ENCODE data around the gene FADS6. TPM values are rescaled to one million over a fixed set of nuclear protein-coding genes. Genes with fewer than 3 reads are reported as not detected.

Gene FADS6
- total and polyA plus RNA-seq, 2 of the 13 experiments (the other 11 are each of a cell fraction or from before 2014, with no cell fraction given): 0.11 TPM

DNA sequence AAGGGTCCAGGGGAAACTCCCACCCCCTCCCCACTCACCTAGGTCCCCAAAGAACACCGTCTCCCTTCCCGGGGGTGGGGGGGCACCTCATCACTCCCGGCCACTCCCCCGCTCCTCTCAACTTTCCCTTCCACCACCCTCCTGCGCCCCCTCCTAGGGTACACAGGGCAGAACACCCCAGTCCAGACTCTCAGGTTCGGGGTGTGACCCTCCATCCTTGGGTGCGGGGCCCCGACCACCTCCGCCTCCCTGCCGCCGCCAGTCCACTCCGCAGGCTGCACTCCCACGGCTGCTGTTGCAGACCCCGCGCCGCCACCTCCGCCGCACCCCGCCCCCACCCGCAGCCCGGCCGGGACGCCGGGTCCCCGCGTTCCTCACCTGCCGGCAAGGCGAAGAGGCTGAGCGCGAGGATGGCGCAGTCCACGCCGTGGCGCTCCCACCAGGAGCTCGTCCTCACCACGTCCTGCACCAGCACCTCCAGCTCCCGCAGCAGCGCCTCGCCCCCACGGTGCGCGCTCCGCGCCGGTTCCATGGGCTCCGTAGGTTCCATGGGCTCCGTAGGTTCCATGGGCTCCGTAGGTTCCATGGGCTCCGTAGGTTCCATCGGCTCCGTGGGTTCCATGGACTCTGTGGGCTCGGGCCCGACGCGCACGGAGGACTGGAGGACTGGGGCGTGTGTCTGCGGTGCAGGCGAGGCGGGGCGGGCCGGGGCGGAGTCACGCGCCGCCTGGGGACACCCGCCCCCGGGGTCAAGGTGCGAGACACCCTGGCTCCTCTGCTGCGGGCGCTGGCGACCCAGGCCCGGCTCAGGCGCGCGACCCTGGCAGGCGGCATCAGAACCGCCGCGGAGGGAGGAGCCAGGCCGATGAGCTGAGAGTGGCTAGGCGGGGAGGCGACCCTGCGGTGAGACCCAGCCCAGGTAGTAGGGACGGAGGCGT, at the start of gene FADS6 (continued):
- no peak for TF ChIP-seq NR2F1 (CRISPR knock-in tag; IDR thresholded peaks at IDR 0.05)
- 0 out of 2 replicates have a peak, but pooled peaks have one; percentile 1 for TF ChIP-seq ZNF788 (CRISPR knock-in tag; IDR thresholded peaks at IDR 0.05; ENCODE audit: borderline replicate concordance)
- TF ChIP-seq ZMYM2 (CRISPR knock-in tag; IDR thresholded peaks at IDR 0.05): no peak
- TF ChIP-seq, protein P1, sequence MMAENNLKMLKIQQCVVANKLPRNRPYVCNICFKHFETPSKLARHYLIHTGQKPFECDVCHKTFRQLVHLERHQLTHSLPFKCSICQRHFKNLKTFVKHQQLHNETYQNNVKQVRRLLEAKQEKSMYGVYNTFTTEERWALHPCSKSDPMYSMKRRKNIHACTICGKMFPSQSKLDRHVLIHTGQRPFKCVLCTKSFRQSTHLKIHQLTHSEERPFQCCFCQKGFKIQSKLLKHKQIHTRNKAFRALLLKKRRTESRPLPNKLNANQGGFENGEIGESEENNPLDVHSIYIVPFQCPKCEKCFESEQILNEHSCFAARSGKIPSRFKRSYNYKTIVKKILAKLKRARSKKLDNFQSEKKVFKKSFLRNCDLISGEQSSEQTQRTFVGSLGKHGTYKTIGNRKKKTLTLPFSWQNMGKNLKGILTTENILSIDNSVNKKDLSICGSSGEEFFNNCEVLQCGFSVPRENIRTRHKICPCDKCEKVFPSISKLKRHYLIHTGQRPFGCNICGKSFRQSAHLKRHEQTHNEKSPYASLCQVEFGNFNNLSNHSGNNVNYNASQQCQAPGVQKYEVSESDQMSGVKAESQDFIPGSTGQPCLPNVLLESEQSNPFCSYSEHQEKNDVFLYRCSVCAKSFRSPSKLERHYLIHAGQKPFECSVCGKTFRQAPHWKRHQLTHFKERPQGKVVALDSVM (CRISPR knock-in tag; IDR thresholded peaks at IDR 0.05): no peak
- no peak for TF ChIP-seq ZFP37 (CRISPR knock-in tag; IDR thresholded peaks at IDR 0.05; ENCODE audit: borderline replicate concordance)
- TF ChIP-seq KMT2B (CRISPR knock-in tag; IDR thresholded peaks at IDR 0.05): no peak
- no peak for TF ChIP-seq THAP11 (CRISPR knock-in tag; IDR thresholded peaks at IDR 0.05)
- no peak for TF ChIP-seq TOE1 (CRISPR knock-in tag; IDR thresholded peaks at IDR 0.05)
- TF ChIP-seq RXRB (CRISPR knock-in tag; IDR thresholded peaks at IDR 0.05; ENCODE audit: borderline replicate concordance): no peak
- TF ChIP-seq, protein P2, sequence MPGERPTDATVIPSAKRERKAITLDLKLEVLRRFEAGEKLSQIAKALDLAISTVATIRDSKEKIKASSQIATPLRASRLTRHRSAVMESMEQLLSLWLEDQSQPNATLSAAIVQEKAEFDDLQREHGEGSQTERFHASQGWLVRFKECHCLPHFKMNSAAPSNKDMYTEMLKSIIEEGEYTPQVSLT (CRISPR knock-in tag; IDR thresholded peaks at IDR 0.05; ENCODE audit: borderline replicate concordance, low read depth): no peak
- TF ChIP-seq SIN3B (IDR thresholded peaks at IDR 0.05; ENCODE audit: low read length): no peak
- TF ChIP-seq SRSF9 (IDR thresholded peaks at IDR 0.05; ENCODE audit: borderline replicate concordance, insufficient read depth, low read depth, low read length, poor library complexity, severe bottlenecking): no peak
- TF ChIP-seq GATA4 (IDR thresholded peaks at IDR 0.05; ENCODE audit: borderline replicate concordance, low read depth): no peak
- no peak for TF ChIP-seq ZNF674 (CRISPR knock-in tag; IDR thresholded peaks at IDR 0.05; ENCODE audit: low read depth)
- TF ChIP-seq DNMT1 (CRISPR knock-in tag; IDR thresholded peaks at IDR 0.05): peak; percentile 64
- TF ChIP-seq, protein P3, sequence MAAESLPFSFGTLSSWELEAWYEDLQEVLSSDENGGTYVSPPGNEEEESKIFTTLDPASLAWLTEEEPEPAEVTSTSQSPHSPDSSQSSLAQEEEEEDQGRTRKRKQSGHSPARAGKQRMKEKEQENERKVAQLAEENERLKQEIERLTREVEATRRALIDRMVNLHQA (CRISPR knock-in tag; IDR thresholded peaks at IDR 0.05): no peak
- TF ChIP-seq MYNN (CRISPR knock-in tag; IDR thresholded peaks at IDR 0.05; ENCODE audit: low read depth): no peak
- no peak for TF ChIP-seq IRF2 (CRISPR knock-in tag; IDR thresholded peaks at IDR 0.05)
- TF ChIP-seq, protein P4, sequence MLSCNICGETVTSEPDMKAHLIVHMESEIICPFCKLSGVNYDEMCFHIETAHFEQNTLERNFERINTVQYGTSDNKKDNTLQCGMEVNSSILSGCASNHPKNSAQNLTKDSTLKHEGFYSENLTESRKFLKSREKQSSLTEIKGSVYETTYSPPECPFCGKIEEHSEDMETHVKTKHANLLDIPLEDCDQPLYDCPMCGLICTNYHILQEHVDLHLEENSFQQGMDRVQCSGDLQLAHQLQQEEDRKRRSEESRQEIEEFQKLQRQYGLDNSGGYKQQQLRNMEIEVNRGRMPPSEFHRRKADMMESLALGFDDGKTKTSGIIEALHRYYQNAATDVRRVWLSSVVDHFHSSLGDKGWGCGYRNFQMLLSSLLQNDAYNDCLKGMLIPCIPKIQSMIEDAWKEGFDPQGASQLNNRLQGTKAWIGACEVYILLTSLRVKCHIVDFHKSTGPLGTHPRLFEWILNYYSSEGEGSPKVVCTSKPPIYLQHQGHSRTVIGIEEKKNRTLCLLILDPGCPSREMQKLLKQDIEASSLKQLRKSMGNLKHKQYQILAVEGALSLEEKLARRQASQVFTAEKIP (CRISPR knock-in tag; IDR thresholded peaks at IDR 0.05; ENCODE audit: borderline replicate concordance): no peak
- TF ChIP-seq AGO2 (optimal IDR thresholded peaks at IDR 0.05; ENCODE audit: low read depth, low read length): no peak
- TF ChIP-seq KAT8 (CRISPR knock-in tag; IDR thresholded peaks at IDR 0.05): no peak
- TF ChIP-seq NCOA2 (CRISPR knock-in tag; IDR thresholded peaks at IDR 0.05): no peak
- TF ChIP-seq ZNF780A (CRISPR knock-in tag; IDR thresholded peaks at IDR 0.05): no peak
- TF ChIP-seq MBNL3 (CRISPR knock-in tag; conservative IDR thresholded peaks at IDR 0.05): no peak
- no peak for TF ChIP-seq ESRRA (CRISPR knock-in tag; IDR thresholded peaks at IDR 0.05; ENCODE audit: low read depth)
